ENCODE results near the gene NAPSA.
"Not testable (repeated sequence)": the region's sequence is repeated elsewhere in the genome, so short reads cannot be mapped to it uniquely, and the experiment has no call there.

NAPSA gene

GRCh38 chr19:50329926-50330294 lies 35.5 kb downstream of the NAPSA start:
- not testable (repeated sequence) for DNase-seq

GRCh38 chr19:50329146-50329925 lies 36.1 kb downstream of the NAPSA start, which contains the start of gene KCNC3:
Gene KCNC3 (minus strand): TSS chr19:50329377. CDS start chr19:50329082, 295 bp downstream.
- peak; percentile 96 for DNase-seq

GRCh38 chr19:50328873-50329145 lies 36.6 kb downstream of the NAPSA start:
- no peak for DNase-seq

GRCh38 chr19:50328224-50328872 lies 37.1 kb downstream of the NAPSA start:
- DNase-seq, result no peak

DNA sequence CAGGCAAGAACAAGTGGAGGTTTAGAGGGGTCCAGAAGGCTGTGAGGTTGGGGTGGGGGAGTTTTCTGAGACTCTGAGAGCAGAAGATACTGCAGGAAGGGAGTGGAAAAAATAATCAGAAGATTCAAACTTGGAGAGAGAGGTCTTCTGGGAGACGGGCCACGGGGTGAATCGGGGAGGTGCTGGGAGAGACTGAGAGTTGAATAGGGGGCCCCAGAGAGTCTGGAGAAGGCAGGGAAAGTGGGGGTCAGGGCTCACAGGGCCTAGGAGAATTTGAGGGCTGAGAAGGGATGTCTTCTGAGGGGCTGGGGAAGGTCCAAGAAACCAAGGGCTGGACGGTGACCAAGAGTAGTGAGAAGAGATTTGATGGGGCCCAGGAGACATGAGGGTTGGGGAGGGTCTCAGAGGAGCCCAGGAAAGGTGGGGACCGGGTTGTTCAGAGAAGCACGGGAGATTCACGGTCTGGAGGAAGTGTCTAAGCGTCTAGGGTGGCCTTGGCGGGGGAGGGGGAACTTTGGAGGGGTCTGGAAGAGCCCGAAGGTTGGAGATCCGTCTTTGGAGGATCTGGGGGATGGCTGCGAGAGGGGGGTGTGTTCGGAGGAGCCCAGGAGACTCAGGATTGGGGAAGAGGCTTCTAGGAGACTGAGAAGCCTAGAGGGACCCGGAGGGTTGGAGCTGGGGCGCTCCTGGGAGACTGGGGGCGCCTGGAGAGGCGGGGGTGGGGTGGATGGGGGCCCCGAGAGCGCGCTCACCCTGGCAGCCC lies 37.8 kb downstream of the NAPSA start:
- DNase-seq, result no peak

DNA sequence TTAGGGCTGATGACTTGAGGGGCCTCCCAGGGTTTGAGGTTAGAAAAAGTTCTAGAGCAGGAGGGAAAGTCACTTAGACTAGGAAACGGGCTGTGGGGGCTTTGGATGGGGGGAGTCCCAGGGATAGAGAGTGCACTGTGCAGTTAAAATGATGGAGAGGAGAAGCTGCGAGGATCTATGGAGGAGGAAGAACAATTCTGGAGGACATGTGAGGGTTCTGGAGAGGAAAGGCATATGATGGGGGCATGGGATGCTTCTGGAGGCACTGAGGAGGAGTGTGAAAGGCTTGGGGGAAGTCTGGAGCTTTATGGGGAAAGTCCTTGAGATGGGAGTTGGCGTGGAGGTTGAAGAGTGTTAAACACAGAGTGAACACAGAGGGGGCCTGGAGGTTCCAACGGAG lies 38.4 kb downstream of the NAPSA start:
- DNase-seq, result no peak

DNA sequence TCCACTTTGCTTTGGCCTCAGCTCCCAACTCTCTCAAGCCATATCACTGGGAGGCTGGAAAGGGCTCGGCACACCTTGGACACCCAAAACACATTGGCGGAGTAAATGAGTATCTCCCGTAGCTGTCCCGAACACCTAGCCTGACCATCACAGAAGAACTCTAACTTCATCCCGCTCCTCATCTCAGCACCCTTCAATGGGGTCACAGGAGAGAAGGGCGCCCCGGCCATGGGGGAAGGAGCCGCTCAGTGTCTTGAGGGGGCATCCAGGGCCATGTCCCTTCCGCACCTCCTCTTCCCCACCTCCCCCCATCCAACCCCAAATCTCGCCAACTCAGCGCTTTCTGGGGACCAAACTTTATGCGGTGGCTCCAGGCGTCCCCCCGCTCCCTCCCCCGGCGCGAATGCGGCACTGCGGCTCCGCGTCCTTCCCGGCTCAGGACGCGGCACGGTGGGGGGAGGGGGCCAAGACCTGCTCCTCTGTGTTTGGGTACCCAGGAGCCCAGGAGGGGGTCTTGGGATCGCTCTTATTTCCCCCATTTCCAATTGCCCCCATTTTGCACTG lies 39.3 kb downstream of the NAPSA start:
- DNase-seq, result no peak

- no peak for DNase-seq
These were observed 39.9 kb downstream of the NAPSA start for GRCh38 chr19:50325310-50326100.

GRCh38 chr19:50324331-50324730 lies 41.1 kb downstream of the NAPSA start:
- DNase-seq, result no peak

- no peak for DNase-seq
These were observed 41.7 kb downstream of the NAPSA start for GRCh38 chr19:50323782-50324133.

GRCh38 chr19:50322931-50323781 lies 42.3 kb downstream of the NAPSA start:
- no peak for DNase-seq

- DNase-seq, result no peak
These were observed 43.2 kb downstream of the NAPSA start for GRCh38 chr19:50322234-50322633.

GRCh38 chr19:50321831-50322230 lies 43.6 kb downstream of the NAPSA start:
- no peak for DNase-seq

- DNase-seq, result no peak
These were observed 44.8 kb downstream of the NAPSA start for GRCh38 chr19:50320596-50320995.

DNA sequence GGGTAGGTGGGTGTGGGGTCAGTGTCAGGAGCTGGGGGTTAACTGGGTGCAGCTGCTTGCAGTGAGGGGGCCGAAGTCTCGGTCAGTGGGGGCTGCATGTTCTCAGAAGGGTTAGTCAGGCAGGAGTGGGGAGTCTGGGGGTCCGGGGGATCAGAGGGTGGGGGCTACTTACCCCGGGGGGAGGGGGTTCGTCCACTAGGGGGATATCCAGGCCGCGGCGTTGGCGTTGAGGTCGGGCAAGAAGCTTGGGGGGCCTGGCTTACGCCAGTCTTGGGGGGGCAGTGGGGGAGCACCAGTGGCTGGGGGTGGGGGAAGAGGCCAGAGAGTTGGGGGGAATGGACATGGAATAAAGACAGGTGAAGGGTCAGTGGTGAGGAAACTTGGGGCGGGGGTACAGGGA lies 45.4 kb downstream of the NAPSA start:
- DNase-seq, result no peak

GRCh38 chr19:50319156-50319555 lies 46.3 kb downstream of the NAPSA start:
- no peak for DNase-seq

GRCh38 chr19:50318438-50318837 lies 47.0 kb downstream of the NAPSA start:
- no peak for DNase-seq

DNA sequence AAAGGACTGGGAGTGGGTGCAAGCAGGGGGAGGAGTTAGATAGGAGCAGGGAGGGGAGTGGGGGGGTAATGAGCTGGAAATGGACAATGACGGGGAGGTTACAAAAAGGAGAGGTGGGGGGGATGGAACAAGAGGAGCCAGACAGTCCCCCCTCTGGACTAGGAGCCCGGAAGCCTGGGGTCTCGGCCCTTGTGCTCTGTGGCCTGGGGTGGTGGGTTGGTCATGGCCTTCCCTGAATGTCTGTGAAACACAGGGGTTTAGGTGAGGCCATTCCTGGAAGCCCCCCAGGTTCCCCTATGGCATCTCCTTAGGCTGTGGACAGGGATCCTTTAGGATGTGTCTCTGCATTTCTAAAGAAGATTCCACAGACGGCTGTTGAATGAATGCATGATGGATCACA lies 48.3 kb downstream of the NAPSA start:
- DNase-seq, result no peak

GRCh38 chr19:50315773-50316448 lies 49.5 kb downstream of the NAPSA start:
- no peak for DNase-seq

- no peak for DNase-seq
These were observed 50.4 kb downstream of the NAPSA start for GRCh38 chr19:50314724-50315708.
